ENCODE measurements around the gene FAM180A. TPM values are rescaled to one million over a fixed set of nuclear protein-coding genes. Genes with fewer than 3 reads are reported as not detected.

Gene FAM180A
- total RNA-seq, 1 experiment from 2014 or later, result not detected

GRCh38 chr7:135747366-135747765, 1.2 kb downstream of the FAM180A start:
- ChIA-PET POLR2A (no interaction called here), CTCF (no interaction called here)
- Mint-ChIP-seq H3K4me3 (no peak overlapping the region), H3K4me1 (peaks cover 21% of the 10 kb centered on the region), H3K9me3 (0 out of 2 replicates have a peak, but pooled peaks cover 6% of the 10 kb centered on the region), H3K27ac (no peak overlapping the region), H3K27me3 (ENCODE audit: low read depth) (no peaks in the 10 kb centered on the region; the same call in 1 of the 2 replicates), H3K36me3 (0 out of 2 replicates have a peak, but pooled peaks cover 2% of the 10 kb centered on the region)
- no peak for DNase-seq (ENCODE audit: low spot score)
- ATAC-seq, result no peak
- TF ChIP-seq HMGXB4 (CRISPR knock-in tag; IDR thresholded peaks at IDR 0.05), result no peak
- no peak for TF ChIP-seq USF1 (CRISPR knock-in tag; IDR thresholded peaks at IDR 0.05)
- no peak for TF ChIP-seq TCF7 (CRISPR knock-in tag; IDR thresholded peaks at IDR 0.05; ENCODE audit: low read depth)
- TF ChIP-seq SMAD3 (CRISPR knock-in tag; IDR thresholded peaks at IDR 0.05; ENCODE audit: borderline replicate concordance), result no peak
- no peak for TF ChIP-seq ZNF232 (CRISPR knock-in tag; IDR thresholded peaks at IDR 0.05)
- no peak for TF ChIP-seq GRHL2 (CRISPR knock-in tag; IDR thresholded peaks at IDR 0.05; ENCODE audit: insufficient replicate concordance, severe bottlenecking)
- no peak for TF ChIP-seq ZMAT4 (CRISPR knock-in tag; IDR thresholded peaks at IDR 0.05)
- no peak for TF ChIP-seq NR1H2 (CRISPR knock-in tag; IDR thresholded peaks at IDR 0.05)
- TF ChIP-seq NR3C1 (CRISPR knock-in tag; conservative IDR thresholded peaks at IDR 0.05; ENCODE audit: low read depth), result no peak

- Mint-ChIP-seq H3K27me3 (ENCODE audit: low read depth) (no peaks in the 10 kb centered on the region; the same call in 1 of the 2 replicates), H3K36me3 (no peaks in the 10 kb centered on the region), H3K27ac (no peak overlapping the region), H3K4me1 (peaks cover 14% of the 10 kb centered on the region), H3K4me3 (no peak overlapping the region), H3K9me3 (no peaks in the 10 kb centered on the region)
- ATAC-seq (no peak), DNase-seq (ENCODE audit: low spot score) (no peak)
- TF ChIP-seq STAT6 (CRISPR knock-in tag; conservative IDR thresholded peaks at IDR 0.05; ENCODE audit: low read depth) (no peak), ZNF281 (CRISPR knock-in tag; IDR thresholded peaks at IDR 0.05) (no peak), FOXJ3 (CRISPR knock-in tag; IDR thresholded peaks at IDR 0.05; ENCODE audit: borderline replicate concordance) (no peak), FOXP4 (CRISPR knock-in tag; IDR thresholded peaks at IDR 0.05) (no peak), NR3C1 (CRISPR knock-in tag; conservative IDR thresholded peaks at IDR 0.05; ENCODE audit: low read depth) (no peak), ZNF219 (CRISPR knock-in tag; IDR thresholded peaks at IDR 0.05; ENCODE audit: borderline replicate concordance) (no peak), ZSCAN18 (CRISPR knock-in tag; IDR thresholded peaks at IDR 0.05) (no peak), PRRX2 (CRISPR knock-in tag; IDR thresholded peaks at IDR 0.05) (no peak)
- CTCF ChIA-PET, result interaction anchor here (2.2 kb wide), 1 partner anchor 35 kb away, joined by 12 read pairs; no protein-coding TSS in a partner anchor
- POLR2A ChIA-PET, result no interaction called here
These were observed 2.8 kb downstream of the FAM180A start for GRCh38 chr7:135745703-135746312.

Measured in WTC11 (cell line).